Stimulated activated naive CD8-positive, alpha-beta T cell treated with anti-CD3 and anti-CD28 coated beads, Interleukin-15, Interleukin-2, amounts not matched to agents 100 ng/mL and 50 ng/mL, for 24 hours (primary cell): ENCODE results near the gene ZNF747.

Source experiments
- H3K27ac Mint-ChIP-seq: one replicate; pipeline ENCODE4 v1.8.0; 2021; ENCODE audit warnings: mild to moderate bottlenecking, mixed read lengths
- H3K27me3 Mint-ChIP-seq: one replicate; pipeline ENCODE4 v1.8.0; 2021; ENCODE audit warnings: mixed read lengths
- H3K36me3 Mint-ChIP-seq: one replicate; pipeline ENCODE4 v1.8.0; 2021; ENCODE audit warnings: low read depth, mixed read lengths
- H3K4me1 Mint-ChIP-seq: one replicate; pipeline ENCODE4 v1.8.0; 2021; ENCODE audit warnings: low read depth, mixed read lengths
- H3K4me3 Mint-ChIP-seq: one replicate; pipeline ENCODE4 v1.8.0; 2021; ENCODE audit warnings: mild to moderate bottlenecking, mixed read lengths
- H3K9me3 Mint-ChIP-seq: one replicate; pipeline ENCODE4 v1.8.0; 2021; ENCODE audit warnings: mixed read lengths

The ZNF747 gene

DNA sequence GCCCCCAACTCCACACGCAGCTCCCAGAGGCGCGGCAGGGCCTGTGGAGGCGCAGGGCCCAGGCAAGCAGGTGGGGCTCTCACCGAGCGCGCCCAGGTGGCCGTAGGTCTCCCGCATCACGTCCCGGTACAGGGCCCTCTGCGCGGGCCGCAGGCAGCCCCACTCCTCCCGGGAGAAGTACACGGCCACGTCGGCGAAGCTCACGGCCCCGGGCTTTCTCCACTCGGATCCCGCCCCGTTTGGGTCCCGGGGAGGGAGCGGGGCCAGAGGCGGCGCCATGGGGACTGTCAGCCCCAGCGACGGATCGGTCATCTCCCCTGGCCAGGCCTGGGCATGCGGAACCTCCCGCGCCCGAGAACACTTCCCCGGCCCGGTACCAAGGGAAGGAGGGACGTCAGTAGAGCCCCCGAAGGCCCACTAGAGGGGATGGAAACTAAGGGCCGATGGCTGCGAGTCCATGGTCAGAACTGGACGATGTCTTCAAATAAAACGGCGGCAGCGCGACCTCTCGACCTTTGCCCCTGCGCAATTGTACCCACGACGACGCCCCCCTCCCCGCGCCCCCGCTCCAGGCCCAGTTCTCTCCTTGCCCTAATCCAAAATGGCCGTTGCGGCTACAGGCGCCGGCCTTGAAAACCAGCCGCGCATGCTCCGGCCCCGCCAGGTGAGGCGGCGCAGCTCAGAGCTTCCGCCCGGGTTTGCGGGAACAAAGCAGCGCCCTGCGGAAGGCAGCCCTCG, at the start of gene ZNF747:
Gene ZNF747 (minus strand): TSS at position 491 of the 738 bp plus-strand sequence. CDS start 179 bp downstream, at position 312.
- Mint-ChIP-seq H3K27me3 (no peaks in the 10 kb centered on the region), H3K9me3 (no peaks in the 10 kb centered on the region), H3K4me3 (peak within 1 kb of the TSS; percentile 98), H3K36me3 (peaks cover 45% of the 10 kb centered on the region), H3K4me1 (peaks cover 50% of the 10 kb centered on the region), H3K27ac (peak within 1 kb of the TSS; percentile 100)

DNA sequence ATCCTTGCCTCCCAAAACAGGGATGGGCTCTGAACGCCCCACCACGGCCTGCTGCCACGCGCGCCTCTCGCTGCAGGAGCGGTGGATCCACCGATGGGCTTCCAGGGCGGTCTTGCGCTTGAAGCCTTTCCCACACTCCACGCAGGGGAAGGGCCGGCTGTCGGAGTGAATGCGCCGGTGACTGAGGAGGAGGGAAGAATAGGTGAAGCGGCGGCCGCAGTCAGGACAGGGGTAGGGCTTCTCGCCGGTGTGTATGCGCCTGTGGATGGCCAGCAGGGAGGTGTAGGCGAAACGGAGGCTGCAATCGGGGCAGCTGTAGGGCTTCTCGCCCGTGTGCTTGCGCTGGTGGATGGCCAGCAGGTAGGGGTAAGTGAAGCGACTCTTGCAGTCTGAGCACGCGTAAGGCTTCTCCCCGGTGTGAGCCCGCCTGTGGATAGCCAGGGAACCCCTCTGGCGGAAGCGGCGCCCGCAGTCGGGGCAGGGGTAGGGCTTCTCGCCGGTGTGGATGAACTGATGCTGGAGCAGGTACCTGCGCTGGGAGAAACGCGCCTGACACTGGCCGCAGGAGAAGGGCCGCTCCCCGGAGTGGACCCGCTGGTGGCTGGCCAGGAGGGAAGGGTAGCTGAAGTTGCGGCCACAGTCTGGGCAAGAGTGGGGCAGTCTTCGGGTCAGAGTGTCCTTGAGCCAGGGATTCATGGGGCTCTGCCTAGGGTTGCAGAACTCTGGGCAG, 48.1 kb upstream of the ZNF747 start:
- Mint-ChIP-seq H3K36me3 (peaks cover 51% of the 10 kb centered on the region), H3K27ac (no peak overlapping the region), H3K9me3 (no peaks in the 10 kb centered on the region), H3K27me3 (no peaks in the 10 kb centered on the region), H3K4me1 (peaks cover 34% of the 10 kb centered on the region), H3K4me3 (no peak overlapping the region)

DNA sequence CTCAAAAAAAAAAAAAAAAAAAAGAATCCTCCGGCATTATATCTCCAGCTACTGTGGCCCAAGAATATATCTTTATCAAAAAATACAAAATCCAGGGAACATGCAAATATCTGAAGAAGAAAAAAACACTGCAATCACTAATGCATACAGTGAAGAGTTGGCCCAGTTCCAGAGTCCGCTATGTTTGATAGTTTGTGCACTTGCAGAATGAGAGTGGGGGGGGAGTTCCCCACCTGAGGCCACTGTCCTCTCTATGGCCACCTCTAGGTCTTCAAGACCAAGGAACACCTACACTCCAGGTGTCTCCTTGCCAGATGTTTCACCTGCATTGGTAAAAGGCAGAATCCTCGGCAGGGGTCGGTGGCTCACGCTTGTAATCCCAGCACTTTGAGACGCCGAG, 46.8 kb upstream of the ZNF747 start:
- H3K27me3 Mint-ChIP-seq = no peaks in the 10 kb centered on the region
- no peak overlapping the region for H3K27ac Mint-ChIP-seq
- H3K9me3 Mint-ChIP-seq = no peaks in the 10 kb centered on the region
- peaks cover 25% of the 10 kb centered on the region for H3K4me1 Mint-ChIP-seq
- H3K36me3 Mint-ChIP-seq = peaks cover 44% of the 10 kb centered on the region
- H3K4me3 Mint-ChIP-seq = no peak overlapping the region

DNA sequence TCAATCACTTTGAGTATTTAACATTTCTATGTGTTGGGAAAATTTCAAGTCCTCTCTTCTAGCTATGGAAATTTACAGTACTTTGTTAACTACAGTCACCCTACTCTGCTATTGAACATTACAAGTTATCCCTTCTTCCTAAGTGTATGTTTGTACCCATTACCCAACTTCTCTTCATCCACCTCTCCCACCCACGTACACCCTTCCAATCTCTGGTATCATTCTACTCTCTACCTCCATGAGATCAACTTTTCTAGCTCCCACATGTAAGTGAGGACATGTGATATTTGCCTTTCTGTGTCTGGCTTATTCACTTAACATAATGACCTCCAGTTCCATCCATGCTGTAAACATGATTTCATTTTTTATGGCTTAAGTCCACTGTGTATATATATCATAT, 40.0 kb upstream of the ZNF747 start:
- no peaks in the 10 kb centered on the region for H3K27me3 Mint-ChIP-seq
- H3K9me3 Mint-ChIP-seq = no peaks in the 10 kb centered on the region
- H3K27ac Mint-ChIP-seq = peak overlapping the region; percentile 22
- no peak overlapping the region for H3K4me3 Mint-ChIP-seq
- H3K36me3 Mint-ChIP-seq = peaks cover 11% of the 10 kb centered on the region
- peaks cover 42% of the 10 kb centered on the region for H3K4me1 Mint-ChIP-seq

DNA sequence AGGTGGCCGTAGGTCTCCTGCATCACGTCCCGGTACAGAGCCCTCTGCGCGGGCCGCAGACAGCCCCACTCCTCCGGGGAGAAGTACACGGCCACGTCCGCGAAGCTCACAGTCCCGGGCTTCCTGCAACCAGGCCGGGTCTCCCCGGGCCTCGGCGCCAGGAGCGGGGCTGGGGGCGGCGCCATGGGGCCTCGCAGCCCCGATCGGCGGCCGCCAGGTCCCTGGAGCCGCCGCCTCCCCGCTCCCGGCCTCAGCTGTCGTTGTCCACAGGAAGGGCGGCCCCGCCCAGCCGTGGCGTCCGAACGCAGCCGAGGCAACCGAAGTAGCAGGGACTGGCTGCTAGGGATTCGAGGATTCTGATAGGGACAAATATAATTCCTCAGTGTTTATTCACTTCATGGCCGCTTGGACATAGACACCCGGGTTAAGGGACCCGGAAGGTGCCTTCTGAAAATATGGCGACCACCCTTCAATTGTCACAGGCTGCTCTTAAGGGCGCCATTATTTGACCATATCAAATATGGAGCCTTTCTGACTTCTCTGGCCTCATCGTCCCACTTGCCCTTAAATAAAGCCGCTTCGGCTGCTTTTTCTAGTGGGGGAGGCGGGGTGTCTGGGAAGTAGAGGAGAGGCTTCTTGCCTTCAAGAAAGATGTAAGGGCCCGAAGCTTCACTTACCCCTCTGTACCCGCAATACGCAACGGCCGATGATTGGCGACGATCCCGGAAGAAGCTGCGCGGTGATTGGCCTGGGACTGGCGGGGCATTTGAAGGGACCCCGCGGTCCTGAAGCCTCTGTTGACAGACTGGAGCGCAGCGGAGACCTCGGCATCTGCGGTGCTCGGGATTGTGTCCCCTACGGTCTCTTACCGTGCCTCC, 37.0 kb upstream of the ZNF747 start, which contains the start of gene ZNF688:
Gene ZNF688 (minus strand): TSS at position 270 of the 878 bp plus-strand sequence. CDS start 85 bp downstream, at position 185.
- peaks cover 69% of the 10 kb centered on the region for H3K4me1 Mint-ChIP-seq
- no peaks in the 10 kb centered on the region for H3K36me3 Mint-ChIP-seq
- H3K27ac Mint-ChIP-seq = peak within 1 kb of the TSS; percentile 91
- H3K27me3 Mint-ChIP-seq = no peaks in the 10 kb centered on the region
- no peaks in the 10 kb centered on the region for H3K9me3 Mint-ChIP-seq
- H3K4me3 Mint-ChIP-seq = peak within 1 kb of the TSS; percentile 99

DNA sequence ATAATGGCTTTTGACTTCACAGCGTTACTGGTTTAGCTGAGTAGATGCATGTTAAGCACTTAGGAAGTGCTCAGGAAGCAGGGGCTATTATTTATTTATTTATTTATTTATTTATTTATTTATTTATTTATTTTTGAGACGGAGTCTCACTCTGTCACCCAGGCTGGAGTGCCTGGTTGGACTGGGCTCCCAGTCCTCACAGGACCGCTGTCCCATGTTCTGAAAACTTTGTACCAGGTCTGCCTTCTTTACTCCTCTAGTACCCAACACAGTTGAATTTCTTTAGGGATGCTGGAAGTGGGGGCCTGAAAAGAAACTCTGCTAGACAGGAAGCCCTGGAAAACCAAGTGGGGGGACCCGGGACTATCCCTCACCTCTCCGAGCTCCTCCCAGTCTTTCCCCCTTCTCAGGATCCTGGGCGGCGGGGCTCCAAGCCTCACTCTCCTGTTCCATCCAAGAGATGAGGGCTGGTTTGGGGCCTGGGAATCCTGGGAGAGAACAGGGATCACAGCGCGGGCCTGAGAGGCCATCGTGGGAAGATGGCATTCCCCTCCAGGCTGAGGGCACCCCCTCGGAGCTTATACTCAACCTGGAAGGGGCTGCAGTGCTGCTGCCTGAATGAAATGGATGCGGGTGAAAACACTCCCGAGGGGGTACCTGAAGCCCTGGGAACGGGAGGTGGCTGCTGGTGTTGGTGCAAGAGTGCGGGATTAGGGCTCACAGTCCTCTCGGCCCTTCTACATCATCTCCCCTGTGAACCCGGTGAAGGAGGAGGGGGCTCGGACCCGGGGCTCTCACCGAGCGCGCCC, 36.2 kb upstream of the ZNF747 start:
- H3K27ac Mint-ChIP-seq = peak overlapping the region; percentile 91
- H3K36me3 Mint-ChIP-seq = no peaks in the 10 kb centered on the region
- peaks cover 72% of the 10 kb centered on the region for H3K4me1 Mint-ChIP-seq

DNA sequence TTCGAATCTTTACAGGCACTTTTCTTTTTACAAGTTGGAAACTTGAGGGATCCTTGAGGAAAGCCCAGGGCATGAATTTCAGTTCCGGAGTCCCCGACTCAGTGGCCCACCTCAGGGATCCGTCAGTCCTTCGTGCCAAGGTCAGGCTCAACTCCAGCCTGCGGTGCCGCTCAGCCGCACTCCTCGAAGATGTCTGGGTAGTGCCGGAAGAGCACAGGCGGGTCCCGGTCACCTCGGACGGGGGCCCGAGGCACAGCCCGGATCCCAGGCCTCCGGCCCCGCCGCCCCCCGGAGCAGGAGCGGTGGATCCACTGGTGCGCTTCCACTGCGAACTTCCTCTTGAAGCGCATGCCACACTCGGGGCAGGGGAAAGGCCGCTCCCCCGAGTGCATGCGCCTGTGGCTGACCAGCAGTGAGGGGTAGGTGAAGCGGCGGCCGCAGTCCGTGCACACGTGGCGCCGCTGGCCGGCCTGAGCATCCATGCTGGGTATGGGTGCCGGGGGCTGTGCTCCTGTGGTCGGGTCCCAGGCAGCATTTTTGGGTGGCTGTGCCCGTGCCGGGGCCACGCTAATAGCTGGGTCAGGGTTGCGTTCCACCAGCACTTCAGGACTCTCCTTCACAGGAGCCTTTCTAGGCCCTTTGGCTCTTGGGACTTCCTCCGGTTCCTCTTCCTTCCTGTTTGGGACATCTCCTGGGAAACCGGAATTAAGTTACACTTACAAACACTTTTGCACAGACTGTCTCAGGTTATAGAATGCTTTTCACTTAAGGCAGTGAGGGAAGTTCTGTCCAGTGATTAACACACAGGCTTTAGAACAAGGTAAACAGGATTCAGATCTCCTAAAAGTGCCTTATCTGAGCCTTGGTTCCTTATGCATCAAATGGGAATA, 35.3 kb upstream of the ZNF747 start:
- Mint-ChIP-seq H3K36me3 (no peaks in the 10 kb centered on the region), H3K27me3 (no peaks in the 10 kb centered on the region), H3K9me3 (no peaks in the 10 kb centered on the region), H3K27ac (peak overlapping the region; percentile 91), H3K4me3 (peak overlapping the region; percentile 85), H3K4me1 (peaks cover 64% of the 10 kb centered on the region)

More for the DNA sequence above, 36.2 kb upstream of the ZNF747 start:
- no peaks in the 10 kb centered on the region for H3K9me3 Mint-ChIP-seq
- H3K27me3 Mint-ChIP-seq = no peaks in the 10 kb centered on the region
- peak overlapping the region; percentile 85 for H3K4me3 Mint-ChIP-seq

DNA sequence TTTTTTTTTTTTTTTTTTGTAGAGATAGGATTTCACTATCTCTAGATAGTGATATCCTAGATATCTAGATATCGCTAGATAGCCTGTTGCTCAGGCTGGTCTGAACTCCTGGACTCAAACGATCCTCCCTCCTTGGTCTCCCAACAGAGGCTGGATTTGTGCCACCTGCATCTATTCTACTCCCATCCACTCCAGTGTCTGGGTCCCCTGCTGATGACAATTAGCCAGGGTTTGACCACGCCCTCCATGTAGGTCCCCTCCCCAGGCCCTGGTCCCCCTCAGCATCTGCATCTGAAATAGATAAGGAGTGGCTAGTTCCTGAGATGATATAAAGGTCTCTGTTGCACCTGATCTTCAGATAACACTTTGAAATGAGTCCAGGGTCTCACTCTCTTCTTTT, 34.6 kb upstream of the ZNF747 start:
- Mint-ChIP-seq H3K9me3 (no peaks in the 10 kb centered on the region), H3K36me3 (no peaks in the 10 kb centered on the region), H3K4me3 (no peak overlapping the region), H3K27ac (no peak overlapping the region), H3K27me3 (no peaks in the 10 kb centered on the region), H3K4me1 (peaks cover 59% of the 10 kb centered on the region)

DNA sequence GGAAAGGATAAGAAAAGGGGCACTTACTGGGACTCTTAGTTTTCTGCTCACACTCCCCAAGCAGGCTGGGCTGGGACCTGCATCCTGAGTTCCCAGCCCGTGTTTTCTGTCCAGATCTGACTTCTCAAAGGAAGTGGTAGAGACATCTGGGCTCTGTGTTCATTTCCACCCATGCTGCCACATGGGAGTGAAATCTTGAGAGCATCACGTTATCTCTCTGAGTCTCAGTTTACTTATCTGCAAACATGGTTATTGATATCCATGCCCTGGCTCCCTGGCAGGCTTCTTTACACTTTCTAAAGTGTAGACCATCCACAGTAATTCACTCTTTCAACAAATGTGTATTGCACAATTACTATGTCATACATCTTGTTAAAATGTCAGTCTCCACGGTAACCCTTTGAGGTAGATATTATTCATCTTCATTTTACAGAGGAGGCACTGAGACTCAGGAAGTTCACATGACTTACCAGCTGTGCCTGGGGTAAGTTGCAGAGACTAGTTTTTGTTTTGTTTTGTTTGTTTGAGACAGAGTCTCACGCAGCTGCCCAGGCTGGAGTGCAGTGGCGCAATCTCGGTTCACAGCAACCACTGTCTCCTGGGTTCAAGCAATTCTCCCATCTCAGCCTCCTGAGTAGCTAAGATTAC, 33.5 kb upstream of the ZNF747 start:
- H3K9me3 Mint-ChIP-seq = no peaks in the 10 kb centered on the region
- no peaks in the 10 kb centered on the region for H3K36me3 Mint-ChIP-seq
- H3K27me3 Mint-ChIP-seq = no peaks in the 10 kb centered on the region
- peak overlapping the region; percentile 74 for H3K4me3 Mint-ChIP-seq
- H3K4me1 Mint-ChIP-seq = peaks cover 54% of the 10 kb centered on the region
- peak overlapping the region; percentile 91 for H3K27ac Mint-ChIP-seq

DNA sequence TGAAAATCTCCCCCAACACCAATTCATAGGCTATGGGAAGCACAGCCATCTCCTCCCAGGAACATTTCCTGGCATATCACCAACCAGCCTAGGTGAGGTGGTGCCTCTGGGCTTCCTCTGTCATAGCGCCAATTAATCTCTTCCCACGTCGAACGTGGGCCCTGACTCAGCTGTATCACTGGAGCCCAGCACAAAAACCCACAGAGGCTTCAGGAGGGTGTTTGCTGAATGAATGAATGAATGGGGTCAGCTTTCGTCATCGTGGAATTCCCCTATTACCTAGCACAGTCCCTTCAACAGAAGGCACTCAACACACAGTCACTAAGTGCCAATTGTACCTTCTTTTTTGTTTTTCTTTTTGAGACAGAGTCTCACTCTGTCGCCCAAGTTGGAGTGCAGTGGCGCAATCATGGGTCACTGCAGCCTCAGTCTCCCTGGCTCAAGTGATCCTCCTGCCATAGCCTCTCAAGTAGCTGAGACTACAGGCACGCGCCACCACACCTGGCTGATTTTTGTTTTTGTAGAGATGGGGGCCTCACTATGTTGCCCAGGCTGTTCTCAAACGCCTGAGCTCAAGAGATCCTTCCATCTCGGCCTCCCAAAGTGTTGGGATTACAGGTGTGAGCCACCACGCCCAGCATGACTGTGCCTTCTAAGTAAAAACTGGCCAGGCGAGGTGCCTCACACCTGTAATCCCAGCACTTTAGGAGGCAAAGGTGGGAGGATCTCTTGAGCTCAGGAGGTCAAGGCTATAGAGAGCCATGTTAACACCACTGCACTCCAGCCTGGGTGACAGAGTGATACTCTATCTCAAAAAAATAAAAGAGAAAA, 32.7 kb upstream of the ZNF747 start:
- peaks cover 48% of the 10 kb centered on the region for H3K4me1 Mint-ChIP-seq
- H3K9me3 Mint-ChIP-seq = no peaks in the 10 kb centered on the region
- H3K36me3 Mint-ChIP-seq = no peaks in the 10 kb centered on the region
- peak overlapping the region; percentile 91 for H3K27ac Mint-ChIP-seq
- no peaks in the 10 kb centered on the region for H3K27me3 Mint-ChIP-seq
- peak overlapping the region; percentile 74 for H3K4me3 Mint-ChIP-seq

DNA sequence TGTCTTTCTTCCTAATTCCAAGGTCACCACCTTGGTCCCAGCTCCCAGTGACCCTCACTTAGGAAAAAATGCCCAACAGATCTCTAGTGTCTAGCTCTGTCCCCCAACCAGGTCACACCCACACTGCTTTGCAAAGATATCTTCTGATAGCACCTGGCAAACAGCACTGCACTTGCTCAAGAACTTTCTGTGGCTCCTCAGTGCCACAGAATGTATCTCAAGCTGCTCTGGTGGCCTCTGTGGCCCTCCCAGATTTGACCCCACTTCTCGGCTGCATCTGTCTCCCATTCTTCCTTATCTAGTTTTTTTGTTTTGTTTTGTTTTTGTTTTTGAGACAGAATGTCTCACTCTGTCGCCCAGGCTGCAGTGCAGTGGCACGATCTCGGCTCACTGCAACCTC, 31.9 kb upstream of the ZNF747 start:
- Mint-ChIP-seq H3K4me3 (no peak overlapping the region), H3K27me3 (no peaks in the 10 kb centered on the region), H3K4me1 (peaks cover 43% of the 10 kb centered on the region), H3K9me3 (no peaks in the 10 kb centered on the region), H3K27ac (peak overlapping the region; percentile 89), H3K36me3 (no peaks in the 10 kb centered on the region)

DNA sequence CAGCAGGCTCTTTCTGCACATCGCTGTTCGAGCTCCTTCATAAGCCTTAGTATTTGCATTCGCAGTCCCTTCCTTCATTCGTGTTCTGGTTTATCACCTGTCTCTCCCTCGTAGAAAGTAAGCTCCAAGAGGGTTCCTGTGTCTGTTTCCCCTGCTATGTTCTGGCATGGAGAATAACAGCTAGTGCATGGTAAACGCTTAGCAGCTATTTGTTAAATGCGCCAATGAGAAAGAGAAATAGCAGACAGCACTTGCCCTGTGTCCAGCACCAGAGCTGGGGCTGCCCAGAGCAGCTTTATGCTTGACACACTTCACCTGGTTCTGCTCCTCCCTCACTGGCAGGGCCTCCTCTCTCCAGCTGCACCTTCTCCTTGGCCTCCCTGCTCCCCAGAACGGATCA, 31.3 kb upstream of the ZNF747 start:
- Mint-ChIP-seq H3K9me3 (no peaks in the 10 kb centered on the region), H3K4me3 (no peak overlapping the region), H3K4me1 (peaks cover 46% of the 10 kb centered on the region), H3K36me3 (no peaks in the 10 kb centered on the region), H3K27ac (no peak overlapping the region), H3K27me3 (no peaks in the 10 kb centered on the region)
